Measurements from ENCODE around the gene ZMAT3.

ZMAT3 gene

DNA sequence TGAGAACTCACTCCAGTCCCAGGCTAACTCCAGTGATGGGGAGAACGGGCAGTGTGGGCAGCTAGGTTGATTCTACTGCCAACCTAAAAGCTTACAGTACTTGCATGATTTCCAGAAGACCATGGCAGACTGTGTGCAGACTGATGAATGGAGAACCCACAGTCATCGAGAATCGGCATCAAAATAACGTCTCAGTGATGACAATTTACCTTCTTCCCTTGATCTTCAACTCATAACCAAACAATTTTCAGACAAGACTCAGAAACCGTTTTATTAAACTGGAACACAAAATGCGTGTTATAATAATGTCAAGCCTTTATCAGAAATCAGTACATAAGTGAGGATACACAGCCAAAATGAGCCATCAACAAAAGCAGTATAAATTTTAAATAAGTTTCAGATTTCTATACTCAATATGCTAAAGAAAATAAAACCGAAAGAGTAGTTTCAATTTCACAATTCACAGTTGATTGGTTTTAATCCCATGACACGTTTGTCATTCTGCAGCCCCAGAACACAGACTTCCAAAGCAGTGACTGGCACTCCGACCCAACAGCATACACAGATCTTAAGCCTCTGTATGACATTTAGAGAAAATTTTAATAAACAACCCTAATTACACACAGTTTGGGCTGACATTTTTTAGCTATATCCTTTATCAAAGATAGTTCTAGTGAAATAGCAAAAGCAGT, 54.5 kb downstream of the ZMAT3 start:
- no peak for DNase-seq (ENCODE audit: low read depth)
- TF ChIP-seq, protein P1, sequence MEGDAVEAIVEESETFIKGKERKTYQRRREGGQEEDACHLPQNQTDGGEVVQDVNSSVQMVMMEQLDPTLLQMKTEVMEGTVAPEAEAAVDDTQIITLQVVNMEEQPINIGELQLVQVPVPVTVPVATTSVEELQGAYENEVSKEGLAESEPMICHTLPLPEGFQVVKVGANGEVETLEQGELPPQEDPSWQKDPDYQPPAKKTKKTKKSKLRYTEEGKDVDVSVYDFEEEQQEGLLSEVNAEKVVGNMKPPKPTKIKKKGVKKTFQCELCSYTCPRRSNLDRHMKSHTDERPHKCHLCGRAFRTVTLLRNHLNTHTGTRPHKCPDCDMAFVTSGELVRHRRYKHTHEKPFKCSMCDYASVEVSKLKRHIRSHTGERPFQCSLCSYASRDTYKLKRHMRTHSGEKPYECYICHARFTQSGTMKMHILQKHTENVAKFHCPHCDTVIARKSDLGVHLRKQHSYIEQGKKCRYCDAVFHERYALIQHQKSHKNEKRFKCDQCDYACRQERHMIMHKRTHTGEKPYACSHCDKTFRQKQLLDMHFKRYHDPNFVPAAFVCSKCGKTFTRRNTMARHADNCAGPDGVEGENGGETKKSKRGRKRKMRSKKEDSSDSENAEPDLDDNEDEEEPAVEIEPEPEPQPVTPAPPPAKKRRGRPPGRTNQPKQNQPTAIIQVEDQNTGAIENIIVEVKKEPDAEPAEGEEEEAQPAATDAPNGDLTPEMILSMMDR (IDR thresholded peaks at IDR 0.05; ENCODE audit: control insufficient read depth, insufficient read depth, low read depth, low read length, missing control alignments), result no peak
- H3K4me3 ChIP-seq (ENCODE audit: control insufficient read depth, low read depth, low read length), result no peak overlapping the region

DNA sequence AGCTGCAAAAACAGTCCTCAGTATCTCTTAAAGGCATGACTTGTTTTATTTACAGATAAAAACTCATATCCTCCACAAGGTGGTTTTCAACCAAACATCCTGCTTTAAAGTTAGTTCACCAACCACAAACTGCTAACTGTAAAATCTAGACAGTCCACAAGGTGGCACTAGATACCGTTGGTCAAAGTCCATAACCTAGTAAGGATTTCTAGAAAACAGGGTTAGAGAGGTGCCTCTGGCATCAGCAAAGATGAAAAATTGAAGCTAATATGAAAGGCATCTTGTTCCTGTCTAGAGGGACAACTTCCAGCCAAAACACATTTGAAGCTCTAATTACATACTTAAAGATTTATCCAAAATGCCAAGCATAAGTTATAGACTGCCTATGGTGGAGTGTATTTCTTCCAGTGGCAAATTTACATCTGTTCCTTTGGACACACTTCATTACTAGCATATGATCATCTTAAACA, 56.0 kb downstream of the ZMAT3 start:
- DNase-seq (ENCODE audit: low read depth), result peak; percentile 47
- TF ChIP-seq, protein P1 (IDR thresholded peaks at IDR 0.05; ENCODE audit: control insufficient read depth, insufficient read depth, low read depth, low read length, missing control alignments), result peak; percentile 71
- no peak overlapping the region for H3K4me3 ChIP-seq (ENCODE audit: control insufficient read depth, low read depth, low read length)

DNA sequence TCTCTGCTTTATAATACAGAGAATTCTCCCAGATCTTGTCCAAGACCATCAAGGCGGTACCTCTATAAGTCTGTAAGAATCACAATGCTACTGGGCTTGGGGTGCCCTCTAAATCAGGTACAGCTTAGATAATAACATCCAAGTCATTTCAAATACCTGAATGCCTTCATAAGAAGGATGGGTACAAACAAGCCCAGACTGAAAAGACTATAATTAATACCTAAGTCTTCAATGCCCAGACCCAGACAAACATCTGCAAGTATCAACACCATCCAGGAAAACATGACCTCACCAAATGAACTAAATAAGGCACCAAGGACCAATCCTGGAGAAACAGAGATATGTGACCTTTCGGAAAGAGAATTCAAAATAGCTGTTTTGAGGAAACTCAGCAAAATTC, 65.9 kb downstream of the ZMAT3 start:
- TF ChIP-seq, protein P1 (IDR thresholded peaks at IDR 0.05; ENCODE audit: control insufficient read depth, insufficient read depth, low read depth, low read length, missing control alignments), result no peak
- H3K4me3 ChIP-seq (ENCODE audit: control insufficient read depth, low read depth, low read length), result no peak overlapping the region
- no peak for DNase-seq (ENCODE audit: low read depth)

DNA sequence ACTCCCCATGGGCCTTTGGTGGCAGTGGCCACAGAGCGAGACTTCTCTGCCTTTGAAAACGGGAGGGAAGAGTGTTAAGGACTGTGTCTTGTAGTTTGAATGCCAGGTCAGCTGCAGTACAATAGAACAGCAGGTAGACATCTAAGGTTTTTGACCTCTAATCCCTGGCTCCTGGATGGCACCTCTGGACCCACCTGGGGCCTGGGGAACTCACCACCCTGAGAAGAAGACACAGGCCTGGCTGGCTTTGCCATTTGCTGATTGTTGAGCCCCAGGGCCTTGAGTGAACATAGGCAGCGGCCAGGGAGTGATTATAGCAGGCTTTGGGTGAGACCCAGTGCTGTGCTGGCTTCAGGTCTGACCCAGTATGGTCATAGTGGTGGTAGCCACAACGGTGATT, 66.4 kb downstream of the ZMAT3 start:
- no peak overlapping the region for H3K4me3 ChIP-seq (ENCODE audit: control insufficient read depth, low read depth, low read length)
- TF ChIP-seq, protein P1 (IDR thresholded peaks at IDR 0.05; ENCODE audit: control insufficient read depth, insufficient read depth, low read depth, low read length, missing control alignments), result no peak
- DNase-seq (ENCODE audit: low read depth), result no peak

DNA sequence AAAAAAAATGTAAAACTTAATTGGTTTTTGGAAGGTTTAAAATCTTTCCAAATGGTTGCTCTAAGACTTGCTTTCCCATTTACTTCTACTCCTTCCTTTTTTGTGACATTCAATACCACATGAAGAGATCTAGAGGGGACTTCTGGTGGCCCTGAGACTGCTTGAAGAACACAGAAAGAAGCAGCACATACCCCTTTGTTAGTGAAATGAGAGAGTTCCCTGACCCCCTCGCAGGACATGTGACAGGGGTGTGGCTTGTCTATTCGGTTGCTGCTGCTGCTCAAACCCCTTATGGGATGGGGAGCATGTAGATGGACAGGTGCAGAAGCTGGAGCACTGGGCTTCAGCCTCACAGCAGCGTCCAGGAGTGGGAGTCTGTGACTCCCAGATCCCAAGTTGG, 71.0 kb downstream of the ZMAT3 start:
- TF ChIP-seq, protein P1 (IDR thresholded peaks at IDR 0.05; ENCODE audit: control insufficient read depth, insufficient read depth, low read depth, low read length, missing control alignments), result no peak
- DNase-seq (ENCODE audit: low read depth), result no peak
- H3K4me3 ChIP-seq (ENCODE audit: control insufficient read depth, low read depth, low read length), result no peak overlapping the region

DNA sequence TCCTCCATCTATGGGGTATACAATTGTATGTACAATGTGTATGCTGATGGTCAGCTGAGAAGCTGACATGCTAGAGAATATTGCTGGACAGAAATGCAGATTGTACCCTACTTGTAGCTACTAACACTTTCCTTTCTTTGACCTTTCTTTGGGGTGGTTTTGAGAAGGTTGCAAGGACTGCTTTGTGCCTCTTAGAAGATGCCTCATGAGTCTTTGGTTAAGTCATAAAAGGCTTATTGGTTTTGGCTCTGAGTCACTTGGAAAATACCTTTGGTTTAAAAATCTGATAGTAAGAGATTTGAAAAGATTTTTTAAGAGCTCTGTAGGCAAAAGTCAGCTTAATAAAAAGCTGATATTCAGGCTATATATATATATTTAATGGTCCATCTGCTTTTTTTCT, 71.5 kb downstream of the ZMAT3 start:
- TF ChIP-seq, protein P1 (IDR thresholded peaks at IDR 0.05; ENCODE audit: control insufficient read depth, insufficient read depth, low read depth, low read length, missing control alignments), result no peak
- peak; percentile 14 for DNase-seq (ENCODE audit: low read depth)
- no peak overlapping the region for H3K4me3 ChIP-seq (ENCODE audit: control insufficient read depth, low read depth, low read length)

Data from AG09309 (cell line).